Measurements from ENCODE around the gene CER1. TPM values are rescaled to one million over a fixed set of nuclear protein-coding genes. Genes with fewer than 3 reads are reported as not detected.
A peak's percentile ranks its signal among the peaks of the same experiment; 100 is the strongest.

Gene CER1
- polyA plus RNA-seq, 1 donor from 2014 or later, result not detected

DNA sequence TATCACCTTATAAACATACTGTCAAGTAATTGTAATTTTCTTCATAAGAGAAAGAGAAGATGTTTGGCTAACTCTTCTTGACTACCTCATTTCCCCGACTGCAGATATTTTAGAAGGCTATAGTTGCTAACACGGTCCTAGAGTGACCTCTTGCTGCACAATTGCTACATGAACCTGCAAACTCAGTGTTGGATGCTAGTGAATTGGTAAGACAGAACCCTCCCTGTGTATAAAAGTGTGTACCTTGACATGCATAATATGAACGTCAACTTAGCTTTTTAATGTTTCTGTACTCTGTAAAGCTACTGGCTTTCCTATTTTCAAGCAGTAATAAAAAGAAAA, 46.7 kb upstream of the CER1 start:
- TF ChIP-seq POLR2AphosphoS5 (IDR thresholded peaks at IDR 0.05) (no peak), EZH2 (IDR thresholded peaks at IDR 0.05; ENCODE audit: borderline replicate concordance, insufficient read depth, low read length, poor library complexity, severe bottlenecking) (no peak), SMC3 (conservative IDR thresholded peaks at IDR 0.05; ENCODE audit: poor library complexity) (no peak), MXI1 (conservative IDR thresholded peaks at IDR 0.05; ENCODE audit: poor library complexity, severe bottlenecking) (no peak), RAD21 (conservative IDR thresholded peaks at IDR 0.05) (no peak), CTCF (IDR thresholded peaks at IDR 0.05; ENCODE audit: poor library complexity, severe bottlenecking) (no peak), EP300 (conservative IDR thresholded peaks at IDR 0.05; ENCODE audit: poor library complexity, severe bottlenecking) (no peak), TAF1 (IDR thresholded peaks at IDR 0.05; ENCODE audit: low read depth) (no peak)
- TF ChIP-seq, protein P1, sequence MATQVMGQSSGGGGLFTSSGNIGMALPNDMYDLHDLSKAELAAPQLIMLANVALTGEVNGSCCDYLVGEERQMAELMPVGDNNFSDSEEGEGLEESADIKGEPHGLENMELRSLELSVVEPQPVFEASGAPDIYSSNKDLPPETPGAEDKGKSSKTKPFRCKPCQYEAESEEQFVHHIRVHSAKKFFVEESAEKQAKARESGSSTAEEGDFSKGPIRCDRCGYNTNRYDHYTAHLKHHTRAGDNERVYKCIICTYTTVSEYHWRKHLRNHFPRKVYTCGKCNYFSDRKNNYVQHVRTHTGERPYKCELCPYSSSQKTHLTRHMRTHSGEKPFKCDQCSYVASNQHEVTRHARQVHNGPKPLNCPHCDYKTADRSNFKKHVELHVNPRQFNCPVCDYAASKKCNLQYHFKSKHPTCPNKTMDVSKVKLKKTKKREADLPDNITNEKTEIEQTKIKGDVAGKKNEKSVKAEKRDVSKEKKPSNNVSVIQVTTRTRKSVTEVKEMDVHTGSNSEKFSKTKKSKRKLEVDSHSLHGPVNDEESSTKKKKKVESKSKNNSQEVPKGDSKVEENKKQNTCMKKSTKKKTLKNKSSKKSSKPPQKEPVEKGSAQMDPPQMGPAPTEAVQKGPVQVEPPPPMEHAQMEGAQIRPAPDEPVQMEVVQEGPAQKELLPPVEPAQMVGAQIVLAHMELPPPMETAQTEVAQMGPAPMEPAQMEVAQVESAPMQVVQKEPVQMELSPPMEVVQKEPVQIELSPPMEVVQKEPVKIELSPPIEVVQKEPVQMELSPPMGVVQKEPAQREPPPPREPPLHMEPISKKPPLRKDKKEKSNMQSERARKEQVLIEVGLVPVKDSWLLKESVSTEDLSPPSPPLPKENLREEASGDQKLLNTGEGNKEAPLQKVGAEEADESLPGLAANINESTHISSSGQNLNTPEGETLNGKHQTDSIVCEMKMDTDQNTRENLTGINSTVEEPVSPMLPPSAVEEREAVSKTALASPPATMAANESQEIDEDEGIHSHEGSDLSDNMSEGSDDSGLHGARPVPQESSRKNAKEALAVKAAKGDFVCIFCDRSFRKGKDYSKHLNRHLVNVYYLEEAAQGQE (IDR thresholded peaks at IDR 0.05; ENCODE audit: borderline replicate concordance), result no peak
- no peaks in the 10 kb centered on the region for H3K9me2 ChIP-seq (ENCODE audit: insufficient read depth, low read length)
- H2AFZ ChIP-seq (ENCODE audit: low read depth, low read length), result no peak overlapping the region
- no peak overlapping the region for H3K27ac ChIP-seq (ENCODE audit: low read length)
- H3K9ac ChIP-seq (ENCODE audit: low read length), result no peak overlapping the region
- no peaks in the 10 kb centered on the region for H3K9me3 ChIP-seq (ENCODE audit: low read length)
- H3F3A ChIP-seq (ENCODE audit: insufficient read depth, low read length, poor library complexity, severe bottlenecking), result no peaks in the 10 kb centered on the region
- no peak overlapping the region for H3K4me3 ChIP-seq (ENCODE audit: low read length)
- no peaks in the 10 kb centered on the region for H3K79me2 ChIP-seq (replicated peaks; ENCODE audit: insufficient read depth, low read length)
- no peaks in the 10 kb centered on the region for H3K36me3 ChIP-seq (ENCODE audit: insufficient read depth, low read length)
- no peaks in the 10 kb centered on the region for H4K20me1 ChIP-seq (ENCODE audit: insufficient read depth)
- H3K4me2 ChIP-seq (ENCODE audit: low read length), result no peak overlapping the region
- H3K27me3 ChIP-seq (ENCODE audit: insufficient read depth, low read depth, low read length), result no peaks in the 10 kb centered on the region

DNA sequence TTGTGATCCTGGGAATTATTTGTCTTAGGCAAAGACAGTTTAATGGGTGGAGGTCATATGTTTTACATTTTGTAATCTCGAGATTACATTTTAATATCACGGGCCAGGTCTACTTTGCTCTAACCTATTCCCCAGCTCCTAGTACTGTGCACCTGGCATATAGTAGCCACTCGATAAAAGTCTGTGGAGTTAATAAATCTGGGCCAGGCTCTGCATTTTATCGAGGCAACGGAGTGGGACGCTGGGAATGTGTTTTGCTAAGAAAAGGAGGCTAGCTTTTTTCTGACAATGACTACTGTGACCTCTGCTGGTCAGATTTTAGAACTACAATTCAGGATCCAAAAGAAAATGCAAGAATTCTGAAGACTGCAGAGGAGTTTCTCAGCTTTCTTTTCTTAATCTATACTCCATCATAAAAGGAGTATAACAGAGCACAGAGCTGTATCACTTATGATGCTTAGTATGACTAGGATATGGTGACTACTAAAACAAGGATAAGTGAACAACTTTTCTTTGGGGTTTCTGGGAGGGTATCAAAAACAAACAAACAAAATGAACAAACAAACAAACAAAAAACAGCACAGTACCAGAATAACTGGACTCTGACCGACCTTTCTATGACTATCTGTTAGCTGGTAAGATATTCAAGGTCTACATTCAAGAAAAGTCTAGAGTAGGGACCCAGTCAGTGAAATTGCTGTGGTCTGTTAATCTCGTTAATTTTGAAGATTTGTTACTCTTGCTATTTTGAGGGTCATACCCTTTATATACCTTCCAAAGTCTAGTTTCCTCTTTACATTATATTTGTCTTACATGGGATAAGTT, 46.1 kb upstream of the CER1 start:
- no peaks in the 10 kb centered on the region for H3K9me3 ChIP-seq (ENCODE audit: low read length)
- TF ChIP-seq SMC3 (conservative IDR thresholded peaks at IDR 0.05; ENCODE audit: poor library complexity), result peak; percentile 82
- TF ChIP-seq RAD21 (conservative IDR thresholded peaks at IDR 0.05), result peak; percentile 80
- TF ChIP-seq MXI1 (conservative IDR thresholded peaks at IDR 0.05; ENCODE audit: poor library complexity, severe bottlenecking), result no peak
- peak; percentile 77 for TF ChIP-seq CTCF (IDR thresholded peaks at IDR 0.05; ENCODE audit: poor library complexity, severe bottlenecking)
- no peaks in the 10 kb centered on the region for H4K20me1 ChIP-seq (ENCODE audit: insufficient read depth)
- H3K9me2 ChIP-seq (ENCODE audit: insufficient read depth, low read length), result no peaks in the 10 kb centered on the region
- H2AFZ ChIP-seq (ENCODE audit: low read depth, low read length), result no peak overlapping the region
- no peak overlapping the region for H3K4me3 ChIP-seq (ENCODE audit: low read length)
- no peaks in the 10 kb centered on the region for H3F3A ChIP-seq (ENCODE audit: insufficient read depth, low read length, poor library complexity, severe bottlenecking)
- no peak overlapping the region for H3K9ac ChIP-seq (ENCODE audit: low read length)
- H3K36me3 ChIP-seq (ENCODE audit: insufficient read depth, low read length), result no peaks in the 10 kb centered on the region
- no peak overlapping the region for H3K4me2 ChIP-seq (ENCODE audit: low read length)
- H3K79me2 ChIP-seq (replicated peaks; ENCODE audit: insufficient read depth, low read length), result no peaks in the 10 kb centered on the region
- H3K27ac ChIP-seq (ENCODE audit: low read length), result no peak overlapping the region
- H3K27me3 ChIP-seq (ENCODE audit: insufficient read depth, low read depth, low read length), result no peaks in the 10 kb centered on the region
